ENCODE measurements around the gene CALN1. TPM values are rescaled to one million over a fixed set of nuclear protein-coding genes. Genes with fewer than 3 reads are reported as not detected.

CALN1 gene
- polyA plus RNA-seq, 1 donor (not counting 4 experiments of a cell fraction or from before 2014, with no cell fraction given), result not detected

DNA sequence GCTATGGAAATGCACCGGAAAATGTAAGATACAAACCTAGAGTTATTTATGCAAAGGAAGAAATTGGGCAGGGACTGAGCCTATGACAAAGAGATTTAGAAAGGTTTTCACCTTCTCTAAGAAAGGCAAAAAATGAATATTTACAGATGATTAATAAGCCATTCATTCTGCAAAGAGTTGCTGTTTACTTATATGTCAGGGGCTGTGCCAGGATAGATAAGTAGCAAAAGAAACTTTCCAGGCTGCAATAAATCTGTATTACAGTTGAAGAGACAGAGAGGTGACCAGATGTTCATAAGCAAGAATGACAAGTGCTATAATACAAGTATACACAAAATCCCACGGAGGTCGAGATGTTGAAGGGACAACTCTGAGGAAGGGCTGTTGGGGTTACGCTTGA lies 299.6 kb downstream of the CALN1 start:
- no peak for TF ChIP-seq EZH2 (IDR thresholded peaks at IDR 0.05; ENCODE audit: low read length)
- TF ChIP-seq, protein P1, sequence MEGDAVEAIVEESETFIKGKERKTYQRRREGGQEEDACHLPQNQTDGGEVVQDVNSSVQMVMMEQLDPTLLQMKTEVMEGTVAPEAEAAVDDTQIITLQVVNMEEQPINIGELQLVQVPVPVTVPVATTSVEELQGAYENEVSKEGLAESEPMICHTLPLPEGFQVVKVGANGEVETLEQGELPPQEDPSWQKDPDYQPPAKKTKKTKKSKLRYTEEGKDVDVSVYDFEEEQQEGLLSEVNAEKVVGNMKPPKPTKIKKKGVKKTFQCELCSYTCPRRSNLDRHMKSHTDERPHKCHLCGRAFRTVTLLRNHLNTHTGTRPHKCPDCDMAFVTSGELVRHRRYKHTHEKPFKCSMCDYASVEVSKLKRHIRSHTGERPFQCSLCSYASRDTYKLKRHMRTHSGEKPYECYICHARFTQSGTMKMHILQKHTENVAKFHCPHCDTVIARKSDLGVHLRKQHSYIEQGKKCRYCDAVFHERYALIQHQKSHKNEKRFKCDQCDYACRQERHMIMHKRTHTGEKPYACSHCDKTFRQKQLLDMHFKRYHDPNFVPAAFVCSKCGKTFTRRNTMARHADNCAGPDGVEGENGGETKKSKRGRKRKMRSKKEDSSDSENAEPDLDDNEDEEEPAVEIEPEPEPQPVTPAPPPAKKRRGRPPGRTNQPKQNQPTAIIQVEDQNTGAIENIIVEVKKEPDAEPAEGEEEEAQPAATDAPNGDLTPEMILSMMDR (optimal IDR thresholded peaks at IDR 0.05 in 1 of 3, IDR thresholded peaks at IDR 0.05 in 1 of 3, conservative IDR thresholded peaks at IDR 0.05 in 1 of 3; ENCODE audit: extremely low read depth in 1 of 3, insufficient read depth in 2 of 3, low read length in 3 of 3), result no peak
- H3K27me3 ChIP-seq (ENCODE audit: control insufficient read depth, extremely low read depth, insufficient read depth, low read length), result no peaks in the 10 kb centered on the region
- no peak overlapping the region for H2AFZ ChIP-seq (ENCODE audit: control insufficient read depth, low read length)
- no peaks in the 10 kb centered on the region for H4K20me1 ChIP-seq (ENCODE audit: control insufficient read depth, extremely low read depth, insufficient read depth, low read length)
- no peaks in the 10 kb centered on the region for H3K79me2 ChIP-seq (ENCODE audit: control insufficient read depth, insufficient read depth, low read length)
- H3K27ac ChIP-seq (ENCODE audit: control insufficient read depth, insufficient read depth, low read length), result no peak overlapping the region
- H3K4me3 ChIP-seq (ENCODE audit: control insufficient read depth in 2 of 3, extremely low read depth in 1 of 3, insufficient read depth in 2 of 3, low read depth in 1 of 3, low read length in 3 of 3), result no peak overlapping the region
- no peak for DNase-seq (ENCODE audit: low read depth, low spot score)
- no peak overlapping the region for H3K9ac ChIP-seq (ENCODE audit: control insufficient read depth, extremely low read depth, insufficient read depth, low read length)
- no peaks in the 10 kb centered on the region for H3K9me1 ChIP-seq (ENCODE audit: control insufficient read depth, extremely low read depth, insufficient read depth, low read length)
- dilution Hi-C loops (cut with MboI; ENCODE audit: extremely low pct_ligation_motif_present, low sequenced_read_pairs), result no loop called here
- no peaks in the 10 kb centered on the region for H3K4me1 ChIP-seq (ENCODE audit: control insufficient read depth, extremely low read depth, insufficient read depth, low read length)
- H3K9me3 ChIP-seq (ENCODE audit: control insufficient read depth, low read depth, low read length), result peaks cover 2% of the 10 kb centered on the region
- FAIRE-seq, result no peak
- H3K36me3 ChIP-seq (ENCODE audit: control insufficient read depth in 2 of 2, extremely low read depth in 1 of 2, insufficient read depth in 2 of 2, low read length in 2 of 2), result no peaks in the 10 kb centered on the region
- H3K4me2 ChIP-seq (ENCODE audit: control insufficient read depth, extremely low read depth, insufficient read depth, low read depth, low read length), result no peak overlapping the region

- dilution Hi-C loops (cut with MboI; ENCODE audit: extremely low pct_ligation_motif_present, low sequenced_read_pairs), result no loop called here
- Histone ChIP-seq H3K79me2 (ENCODE audit: control insufficient read depth, insufficient read depth, low read length) (no peaks in the 10 kb centered on the region), H3K4me2 (ENCODE audit: control insufficient read depth, extremely low read depth, insufficient read depth, low read depth, low read length) (no peak overlapping the region), H3K36me3 (ENCODE audit: control insufficient read depth in 2 of 2, extremely low read depth in 1 of 2, insufficient read depth in 2 of 2, low read length in 2 of 2) (no peaks in the 10 kb centered on the region), H2AFZ (ENCODE audit: control insufficient read depth, low read length) (no peak overlapping the region), H3K4me1 (ENCODE audit: control insufficient read depth, extremely low read depth, insufficient read depth, low read length) (no peaks in the 10 kb centered on the region), H3K4me3 (ENCODE audit: control insufficient read depth in 2 of 3, extremely low read depth in 1 of 3, insufficient read depth in 2 of 3, low read depth in 1 of 3, low read length in 3 of 3) (no peak overlapping the region), H3K9ac (ENCODE audit: control insufficient read depth, extremely low read depth, insufficient read depth, low read length) (no peak overlapping the region), H3K27me3 (ENCODE audit: control insufficient read depth, extremely low read depth, insufficient read depth, low read length) (no peaks in the 10 kb centered on the region), H3K27ac (ENCODE audit: control insufficient read depth, insufficient read depth, low read length) (no peak overlapping the region), H3K9me3 (ENCODE audit: control insufficient read depth, low read depth, low read length) (peaks cover 2% of the 10 kb centered on the region), H4K20me1 (ENCODE audit: control insufficient read depth, extremely low read depth, insufficient read depth, low read length) (no peaks in the 10 kb centered on the region), H3K9me1 (ENCODE audit: control insufficient read depth, extremely low read depth, insufficient read depth, low read length) (no peaks in the 10 kb centered on the region)
- no peak for TF ChIP-seq EZH2 (IDR thresholded peaks at IDR 0.05; ENCODE audit: low read length)
- TF ChIP-seq, protein P1 (optimal IDR thresholded peaks at IDR 0.05 in 1 of 3, IDR thresholded peaks at IDR 0.05 in 1 of 3, conservative IDR thresholded peaks at IDR 0.05 in 1 of 3; ENCODE audit: extremely low read depth in 1 of 3, insufficient read depth in 2 of 3, low read length in 3 of 3), result no peak
- DNase-seq (ENCODE audit: low read depth, low spot score) (no peak), FAIRE-seq (no peak)
These were observed 301.1 kb downstream of the CALN1 start for GRCh38 chr7:72111086-72111485.
